Activated CD4-positive, alpha-beta T cell treated with anti-CD3 and anti-CD28 coated beads, Interleukin-2, amount 50 U/mL, for 48 hours (primary cell): ENCODE measurements around the gene GAS2.

Experiments
- DNase-seq, 2 experiments: peaks; one replicate each; pipeline ENCODE4 v3.0.0-alpha.2; 2020

The GAS2 gene

GRCh38 chr11:22674470-22675439 lies 8.3 kb downstream of the GAS2 start:
- DNase-seq, result no peak

DNA sequence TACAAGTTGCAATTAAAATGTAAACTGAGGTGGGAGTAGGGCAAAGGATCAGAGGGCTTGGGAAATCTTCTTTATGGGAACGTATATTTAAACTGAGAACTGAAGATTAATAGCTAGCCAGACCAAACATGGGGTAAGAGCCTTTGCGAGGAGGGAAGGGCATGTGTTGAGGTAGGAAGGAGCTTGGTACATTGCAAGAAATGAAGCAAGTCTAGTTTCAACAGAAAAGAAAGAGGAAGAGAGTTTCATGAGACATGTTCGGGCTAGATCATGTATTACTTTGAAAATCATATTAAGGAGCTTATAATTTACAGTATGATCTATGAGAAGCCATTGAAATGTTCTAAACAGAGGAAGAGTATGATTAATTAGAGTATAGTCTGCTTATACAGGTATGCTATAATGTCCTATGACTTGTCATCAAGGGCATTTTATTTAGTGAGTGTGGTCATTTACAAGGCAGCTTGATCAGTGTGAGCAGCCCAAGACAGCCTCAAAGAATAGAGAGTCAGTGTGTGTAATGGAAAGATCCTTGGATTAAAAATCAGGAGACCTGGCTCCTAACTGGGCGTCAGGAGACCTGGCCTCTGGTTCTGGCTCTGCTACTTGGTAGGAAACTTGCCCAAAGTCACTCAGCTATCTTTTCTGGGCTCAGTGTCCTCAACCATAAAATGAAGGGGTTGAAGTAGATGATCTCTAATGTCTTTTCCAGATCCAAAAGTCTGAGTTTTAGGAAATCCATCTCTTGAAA lies 10.9 kb downstream of the GAS2 start:
- no peak for DNase-seq

DNA sequence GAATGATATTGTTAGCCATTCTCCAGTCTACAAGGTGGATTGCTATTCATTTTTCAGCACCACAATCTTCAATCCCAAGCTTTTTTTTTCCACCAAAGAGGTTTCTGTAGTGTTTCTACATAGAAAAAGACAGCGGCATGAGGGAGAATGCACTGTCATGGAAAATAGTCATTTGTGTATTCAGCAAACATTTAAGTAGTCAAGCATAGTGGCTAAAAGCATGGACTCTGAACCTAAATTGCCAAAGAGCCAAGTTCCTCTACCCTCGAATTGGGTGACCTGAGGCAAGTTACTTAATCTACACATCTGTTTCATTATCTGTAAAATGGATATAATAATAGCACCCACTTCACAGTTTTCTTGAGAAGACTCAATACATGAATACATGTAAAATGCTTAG lies 14.2 kb downstream of the GAS2 start:
- no peak for DNase-seq

- DNase-seq, result no peak
Measured at GRCh38 chr11:22681281-22681812, 14.9 kb downstream of the GAS2 start.

- no peak for DNase-seq
Measured at GRCh38 chr11:22684082-22684481, 17.7 kb downstream of the GAS2 start.

DNA sequence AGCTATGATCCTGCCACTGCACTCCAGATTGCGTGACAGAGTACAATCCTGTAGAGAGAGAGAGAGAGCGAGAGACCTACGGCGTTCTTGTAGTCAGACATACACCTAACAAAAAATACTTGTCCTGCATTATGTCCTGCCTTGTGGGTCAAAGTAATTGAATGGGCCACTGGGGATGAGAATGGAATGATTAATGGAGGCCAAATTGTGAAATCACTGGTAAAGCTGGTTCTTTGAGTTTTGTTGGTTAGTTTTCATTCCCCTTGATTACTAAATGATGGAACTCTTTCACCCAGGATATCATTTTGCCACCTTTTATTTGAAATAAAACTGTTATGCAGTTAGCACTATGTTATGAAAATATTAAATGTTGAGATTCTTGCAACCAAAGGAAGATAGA lies 18.7 kb downstream of the GAS2 start:
- no peak for DNase-seq

DNA sequence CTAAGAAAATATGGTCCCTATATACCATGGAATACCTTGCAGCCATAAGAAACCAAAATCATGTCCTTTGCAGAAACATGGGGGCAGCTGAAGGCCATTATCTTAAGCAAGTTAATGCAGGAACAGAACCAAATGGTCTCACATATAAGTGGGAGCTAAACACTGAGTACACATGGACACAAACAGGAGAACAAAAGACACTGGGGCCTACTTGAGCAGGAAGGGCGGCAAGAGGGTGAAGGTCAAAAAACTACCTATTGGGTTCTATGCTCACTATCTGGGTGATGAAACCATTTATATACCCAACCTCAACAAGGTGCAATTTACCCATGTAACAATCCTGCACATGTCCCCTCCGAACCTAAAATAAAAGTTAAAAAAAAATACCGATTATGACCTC lies 22.5 kb downstream of the GAS2 start:
- no peak for DNase-seq

GRCh38 chr11:22690257-22690656 lies 23.8 kb downstream of the GAS2 start:
- no peak for DNase-seq

- no peak for DNase-seq
Measured at GRCh38 chr11:22690871-22691270, 24.5 kb downstream of the GAS2 start.

- no peak for DNase-seq
Measured at GRCh38 chr11:22699388-22699787, 33.0 kb downstream of the GAS2 start.

DNA sequence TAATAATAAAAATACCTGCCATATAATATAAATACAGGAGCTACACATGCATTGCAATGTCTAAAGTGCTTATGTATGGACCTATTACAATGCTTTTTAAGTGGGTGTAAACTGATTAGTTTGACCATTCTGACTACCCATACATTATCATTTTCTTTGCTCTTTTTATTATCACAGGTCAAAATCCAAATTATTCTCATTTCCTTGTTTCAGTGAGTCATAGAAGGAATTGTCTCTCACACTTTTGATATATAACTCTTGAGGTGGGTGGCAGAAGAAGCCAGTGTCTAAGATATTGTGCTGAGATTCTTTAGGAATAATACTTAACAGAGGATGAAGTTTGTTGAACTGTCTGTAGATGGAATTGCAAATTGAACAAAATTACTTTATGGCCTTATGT lies 35.6 kb downstream of the GAS2 start:
- no peak for DNase-seq

DNA sequence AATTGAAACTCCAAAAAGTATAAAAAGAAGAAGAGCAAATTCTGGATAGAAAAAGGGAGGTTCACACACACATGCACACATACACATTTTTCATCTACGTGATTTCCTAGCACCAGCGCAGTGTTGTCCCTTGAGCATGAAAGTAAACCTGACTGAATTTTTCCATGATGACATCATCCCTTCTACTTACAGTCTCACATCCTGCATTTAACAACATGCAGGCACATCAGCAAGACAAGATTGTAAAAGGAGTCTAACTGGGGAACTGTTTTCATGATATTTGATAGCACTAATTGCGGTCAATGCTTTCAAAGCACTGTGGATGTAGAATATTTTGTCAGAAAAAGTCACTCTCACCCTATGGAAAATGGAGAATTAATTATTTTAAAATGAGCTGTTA lies 36.6 kb downstream of the GAS2 start:
- DNase-seq, result no peak

DNA sequence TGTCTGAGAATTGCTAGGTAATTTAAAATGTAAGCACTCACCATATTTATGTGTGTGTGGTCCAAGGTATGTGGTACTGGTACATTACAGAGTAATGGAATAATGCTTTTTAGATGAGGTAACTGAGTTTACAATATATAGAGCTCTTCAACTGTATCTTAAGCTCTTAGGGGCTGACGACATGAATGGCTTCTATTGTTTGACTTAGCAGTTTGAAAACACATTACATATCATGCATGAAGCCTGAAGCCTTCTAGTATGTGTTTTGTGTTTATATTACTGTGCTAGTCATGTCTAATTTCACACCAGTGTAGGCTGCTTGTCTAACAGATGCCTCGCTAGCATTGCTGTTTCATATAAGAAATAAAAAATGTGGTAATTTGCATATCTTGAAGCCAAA lies 37.2 kb downstream of the GAS2 start:
- DNase-seq, result no peak

DNA sequence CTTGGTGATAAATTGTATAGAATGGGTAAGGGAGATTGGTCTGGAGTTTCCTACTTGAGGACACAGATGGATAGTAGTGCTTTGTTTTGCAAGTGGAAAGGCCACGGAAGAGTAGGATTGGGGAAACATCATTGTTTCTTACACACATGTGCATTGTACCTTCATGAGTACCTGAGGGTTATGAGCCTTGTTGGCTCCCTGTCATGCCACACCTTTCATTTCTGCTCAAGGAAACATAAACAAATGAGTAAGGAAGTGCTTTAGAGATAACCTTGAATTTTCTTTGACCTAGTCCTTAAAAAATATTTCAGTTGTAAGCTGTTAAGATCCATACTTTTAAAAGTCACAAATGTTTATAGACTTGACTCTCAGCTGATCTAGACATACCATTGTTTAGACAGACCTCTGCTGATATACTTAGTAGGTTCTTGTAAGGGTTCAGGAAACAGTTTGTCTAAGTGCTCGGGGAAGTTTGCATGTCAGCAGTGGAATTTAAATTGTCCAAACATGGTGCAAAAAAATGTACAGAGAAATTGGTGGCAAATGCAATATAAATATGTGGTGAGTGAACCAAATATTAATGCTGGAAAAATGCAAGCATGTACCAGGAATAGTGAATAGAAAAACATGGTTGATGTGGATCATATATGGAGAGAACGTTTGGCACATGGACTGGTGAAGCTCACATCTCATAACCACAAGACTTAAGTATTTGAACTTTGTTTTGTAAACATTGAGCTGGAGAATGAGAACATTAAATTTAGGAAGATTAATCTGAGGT lies 40.9 kb downstream of the GAS2 start:
- DNase-seq, result no peak

DNA sequence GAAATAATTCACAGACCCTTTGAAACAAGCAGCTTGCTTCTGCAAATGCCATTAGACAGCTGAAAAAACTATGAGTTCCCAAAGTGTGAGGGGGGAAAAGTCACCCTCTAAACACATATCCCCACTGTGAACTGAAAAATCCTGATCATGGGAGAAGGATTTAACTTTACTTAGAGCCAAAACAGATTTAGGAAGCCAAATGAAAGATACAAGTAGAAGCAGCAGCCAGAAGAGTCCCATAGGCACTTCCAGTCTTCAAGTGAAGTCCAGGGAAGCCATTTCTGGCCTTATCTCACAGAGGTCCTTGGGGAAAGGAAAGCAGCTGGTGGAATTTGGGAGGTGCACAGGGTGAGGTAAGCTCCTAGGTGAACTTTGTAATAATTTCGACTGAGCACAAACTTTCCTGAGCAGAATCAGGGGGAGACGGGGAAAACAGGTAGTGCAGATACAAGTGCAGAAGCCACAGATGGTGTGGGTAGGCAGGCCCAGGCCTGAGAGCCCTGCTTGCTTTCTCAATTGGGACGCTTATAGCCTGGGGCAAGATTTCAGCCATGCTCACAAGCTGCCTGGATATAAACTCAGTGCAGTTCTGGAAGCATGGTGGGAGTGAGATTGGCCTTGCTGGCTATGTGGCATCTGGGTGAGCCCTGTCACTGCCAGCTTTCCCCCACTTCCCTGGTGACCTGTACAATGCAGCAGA lies 44.8 kb downstream of the GAS2 start:
- DNase-seq, result no peak

DNA sequence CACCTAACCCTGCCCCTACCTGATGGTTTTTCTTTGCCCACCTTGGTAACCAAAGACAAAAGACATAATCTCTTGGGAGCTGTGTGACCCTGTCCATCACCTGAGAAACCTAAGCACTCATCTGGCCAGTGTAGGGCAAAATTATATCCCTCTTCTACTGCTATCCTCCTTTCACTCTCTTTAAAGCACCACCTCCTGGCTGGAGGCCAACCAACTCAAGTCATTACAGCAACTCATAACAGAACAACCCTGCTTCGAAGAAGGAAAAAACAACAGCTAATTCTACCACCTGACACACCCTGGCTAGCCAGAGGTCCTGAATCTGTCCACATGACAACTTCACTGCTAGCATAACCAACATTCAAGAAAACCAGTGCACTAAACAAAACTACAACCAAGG lies 45.5 kb downstream of the GAS2 start:
- DNase-seq, result no peak

- no peak for DNase-seq
Measured at GRCh38 chr11:22713336-22713735, 46.9 kb downstream of the GAS2 start.

GRCh38 chr11:22715971-22716370 lies 49.6 kb downstream of the GAS2 start:
- no peak for DNase-seq

GRCh38 chr11:22720457-22720856 lies 54.0 kb downstream of the GAS2 start:
- no peak for DNase-seq

DNA sequence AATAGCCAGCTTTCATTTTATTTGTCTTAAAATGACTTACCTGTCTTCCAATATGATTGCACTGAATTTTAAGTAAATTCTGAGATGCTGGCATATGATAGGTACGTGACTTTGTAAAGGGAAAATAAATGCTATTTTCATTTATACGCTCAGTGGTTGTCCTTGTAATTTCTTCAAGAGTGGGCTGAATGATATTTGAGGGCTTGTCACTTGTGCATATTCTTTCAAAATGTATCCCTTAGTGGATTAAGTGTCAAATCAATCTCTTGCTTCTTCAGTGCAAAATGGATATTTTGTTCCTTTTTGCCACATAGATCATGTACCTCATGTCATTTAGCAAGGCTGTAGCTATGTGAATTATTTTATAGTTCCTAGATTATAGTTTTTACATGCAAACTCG lies 56.9 kb downstream of the GAS2 start:
- no peak for DNase-seq

GRCh38 chr11:22725079-22725478 lies 58.7 kb downstream of the GAS2 start:
- DNase-seq, result no peak

GRCh38 chr11:22728600-22729389 lies 62.4 kb downstream of the GAS2 start:
- DNase-seq, result no peak
